HepG2 (cell line): Measurements from ENCODE around the gene RBM47. TPM values are rescaled to one million over a fixed set of nuclear protein-coding genes. Genes with fewer than 3 reads are reported as not detected.

ENCODE experiments used
- ATAC-seq: fragments of 200-7000 bp; cut with Tn5 transposase; 3 replicates; pipeline ENCODE4 v1.9.1; 2020; ENCODE audit warnings: mild to moderate bottlenecking, moderate library complexity
- BruUV-seq: library from RNA; stranded (reverse); fragments of 400-500 nt; replicated peaks from 2 replicates; lab custom pipeline; 2021; lab: Mats Ljungman, UMichigan
- CTCF ChIA-PET: fragments of 300-600 bp; formaldehyde crosslinking; extraction: SDS; loops from one replicate; lab custom pipeline; 2021; ENCODE audit warnings: low total read pairs, inconsistent platforms, low intra/inter-chr PET ratio; lab: Yijun Ruan, JAX
- POLR2A ChIA-PET: fragments of 350-600 bp; sonication (Branson Sonifier 250); formaldehyde crosslinking; loops from one replicate; lab custom pipeline; 2020; ENCODE audit warnings: antibody characterized with exemption, inconsistent platforms; lab: Yijun Ruan, JAX
- DNase-seq: peaks from one replicate; pipeline ENCODE4 v3.0.0-alpha.2; 2015; ENCODE audit warnings: low spot score
- FAIRE-seq: peaks from 3 replicates; lab custom pipeline; 2011; peaks lifted over from hg19 to GRCh38; lab: Jason Lieb, UNC
- H2AFZ ChIP-seq: one replicate; pipeline ENCODE4 v1.6.1; 2011; ENCODE audit warnings: low read length, inconsistent platforms
- H3K27ac ChIP-seq: fragments of 300-600 bp; 3 replicates; pipeline ENCODE4 v1.8.0; 2011; ENCODE audit warnings: mixed run types, mild to moderate bottlenecking, mixed read lengths, low read length, inconsistent platforms; ENCODE audit not compliant: insufficient read depth; ENCODE audit errors: extremely low read length
- H3K27me3 ChIP-seq, 2 experiments: fragments of 200-600 bp in 1 of 2; 2 replicates in 1 of 2; 3 replicates in 1 of 2; pipeline versions ENCODE4 v1.6.0 to v1.8.0; 2011; ENCODE audit warnings: low read length in 2 of 2, mild to moderate bottlenecking in 2 of 2, moderate library complexity in 2 of 2, inconsistent platforms in 1 of 2; ENCODE audit not compliant: insufficient read depth in 2 of 2, control insufficient read depth in 1 of 2
- H3K36me3 ChIP-seq, 2 experiments: fragments of 200-600 bp in 1 of 2; replicated peaks in 1 of 2; 2 replicates in 1 of 2; 3 replicates in 1 of 2; pipeline versions ENCODE4 v1.5.1 to v1.8.0; 2011; ENCODE audit warnings: low read length in 2 of 2, inconsistent platforms in 1 of 2; ENCODE audit not compliant: insufficient read depth in 2 of 2, control insufficient read depth in 1 of 2
- H3K4me1 ChIP-seq: 2 replicates; pipeline ENCODE4 v1.5.1; 2012; ENCODE audit warnings: low read length, inconsistent platforms; ENCODE audit not compliant: insufficient read depth
- H3K4me2 ChIP-seq: 2 replicates; pipeline ENCODE4 v1.6.0; 2011; ENCODE audit warnings: low read depth, low read length, inconsistent platforms
- H3K4me3 ChIP-seq, 3 experiments: fragments of 200-600 bp in 1 of 3; sonication (generic), shearing (Covaris generic) in 1 of 3; replicated peaks in 1 of 3; 2 replicates each; pipeline ENCODE4 v1.5.1; 2011 to 2016; ENCODE audit warnings: low read length in 3 of 3, inconsistent platforms in 2 of 3, low read depth in 2 of 3, mild to moderate bottlenecking in 2 of 3, control low read depth in 1 of 3, mixed read lengths in 1 of 3; ENCODE audit not compliant: insufficient read depth in 1 of 3
- H3K79me2 ChIP-seq: one replicate; pipeline ENCODE4 v1.6.1; 2011; ENCODE audit warnings: low read length, inconsistent platforms; ENCODE audit not compliant: insufficient read depth
- H3K9ac ChIP-seq: 2 replicates; pipeline ENCODE4 v1.6.0; 2011; ENCODE audit warnings: mild to moderate bottlenecking, low read depth, low read length, inconsistent platforms; ENCODE audit not compliant: insufficient read depth
- H3K9me3 ChIP-seq: 2 replicates; pipeline ENCODE4 v1.5.1; 2012; ENCODE audit warnings: mild to moderate bottlenecking, low read length
- H4K20me1 ChIP-seq: 2 replicates; pipeline ENCODE4 v1.6.0; 2011; ENCODE audit warnings: inconsistent platforms, mild to moderate bottlenecking, low read length, moderate library complexity; ENCODE audit not compliant: insufficient read depth
- CBX2 ChIP-seq, 2 experiments: fragments of 200-600 bp in 1 of 2; sonication (generic); formaldehyde crosslinking in 1 of 2; IDR thresholded peaks; 2 replicates each; pipeline versions ENCODE4 v1.7.0 to v1.8.1; 2018 to 2022; ENCODE audit warnings: low read depth in 2 of 2, low read length in 1 of 2, mild to moderate bottlenecking in 1 of 2, missing genetic modification reagents in 1 of 2
- EP300 ChIP-seq, 3 experiments: sonication (generic) in 1 of 3; formaldehyde crosslinking in 1 of 3; IDR thresholded peaks; 2 replicates each; pipeline versions ENCODE4 v1.5.1 to v1.6.1; 2011 to 2020; ENCODE audit warnings: low read depth in 2 of 3, low read length in 2 of 3, borderline replicate concordance in 1 of 3, improper control_type of control experiment in 1 of 3, mild to moderate bottlenecking in 1 of 3, missing genetic modification reagents in 1 of 3, moderate library complexity in 1 of 3
- ETV5 ChIP-seq: IDR thresholded peaks from 2 replicates; pipeline ENCODE4 v1.6.1; 2018; ENCODE audit warnings: missing biosample characterization, missing genetic modification reagents, inconsistent platforms, borderline replicate concordance
- GPN1 ChIP-seq: sonication (generic); formaldehyde crosslinking; IDR thresholded peaks from 2 replicates; pipeline ENCODE4 v1.5.1; 2020; ENCODE audit warnings: missing genetic modification reagents, borderline replicate concordance
- MIER2 ChIP-seq: IDR thresholded peaks from 2 replicates; pipeline ENCODE4 v1.6.1; 2016; ENCODE audit warnings: missing biosample characterization, missing genetic modification reagents
- MZF1 ChIP-seq: sonication (generic); formaldehyde crosslinking; IDR thresholded peaks from 2 replicates; pipeline ENCODE4 v1.8.1; 2023; ENCODE audit warnings: mild to moderate bottlenecking, missing genetic modification reagents, borderline replicate concordance
- PCBP2 ChIP-seq: fragments of 200-400 bp; formaldehyde crosslinking; optimal IDR thresholded peaks from 2 replicates; pipeline ENCODE3; 2018; ENCODE audit warnings: low read length, low read depth; ENCODE audit not compliant: poor library complexity, severe bottlenecking
- POLR2AphosphoS2 ChIP-seq: IDR thresholded peaks from 2 replicates; pipeline ENCODE4 v1.6.1; 2011; ENCODE audit warnings: low read depth, low read length, improper control_type of control experiment
- SP2 ChIP-seq: sonication (generic); formaldehyde crosslinking; IDR thresholded peaks from 2 replicates; pipeline ENCODE4 v1.5.1; 2020; ENCODE audit warnings: mild to moderate bottlenecking, missing genetic modification reagents
- ZBTB8A ChIP-seq: sonication (generic); formaldehyde crosslinking; IDR thresholded peaks from 2 replicates; pipeline ENCODE4 v1.4.0; 2020; ENCODE audit warnings: mild to moderate bottlenecking, low read depth, missing genetic modification reagents, borderline replicate concordance
- ZNF224 ChIP-seq: sonication (generic); formaldehyde crosslinking; IDR thresholded peaks from 2 replicates; pipeline ENCODE4 v1.5.0; 2020; ENCODE audit warnings: mild to moderate bottlenecking, missing genetic modification reagents
- ZNF513 ChIP-seq: sonication (generic); formaldehyde crosslinking; conservative IDR thresholded peaks from 2 replicates; pipeline ENCODE4 v1.5.0; 2020; ENCODE audit warnings: missing genetic modification reagents
- ZNF570 ChIP-seq: sonication (generic); formaldehyde crosslinking; IDR thresholded peaks from 2 replicates; pipeline ENCODE4 v1.4.0; 2020; ENCODE audit warnings: mild to moderate bottlenecking, missing genetic modification reagents, borderline replicate concordance
- ZNF660 ChIP-seq: sonication (generic); formaldehyde crosslinking; IDR thresholded peaks from 2 replicates; pipeline ENCODE4 v1.5.1; 2020; ENCODE audit warnings: mild to moderate bottlenecking, low read depth, missing genetic modification reagents, borderline replicate concordance
- ZNF737 ChIP-seq: sonication (generic); formaldehyde crosslinking; IDR thresholded peaks from 2 replicates; pipeline ENCODE4 v1.5.0; 2020; ENCODE audit warnings: missing genetic modification reagents, mild to moderate bottlenecking, borderline replicate concordance
- WGBS: methylation state at CpG from one replicate; pipeline ENCODE4 v1.1.6; 2017; ENCODE audit warnings: low lambda C conversion rate; 5-methylcytosine and 5-hydroxymethylcytosine counted together
- in situ Hi-C: cut with HindIII; loops from 2 replicates; pipeline ENCODE4 v1.10.0; 2017; ENCODE audit warnings: low pct_unique_long_range_greater_than_20kb; ENCODE audit not compliant: extremely low pct_ligation_motif_present
- intact Hi-C: fragments of 100-400 bp; cut with micrococcal nuclease; formaldehyde crosslinking; loops from one replicate; pipeline ENCODE4 v1.10.0; 2022; ENCODE audit not compliant: unreplicated experiment
- polyA plus RNA-seq, 8 experiments: library from polyadenylated mRNA; depleted of rRNA in 3 of 8; stranded (reverse) in 7 of 8; unstranded in 1 of 8; fragments of >200 nt; fragmentation: Illumina TruSeq in 4 of 8; extraction: Trizol in 4 of 8; gene quantifications; 2 replicates each; pipeline versions ENCODE4 v1.2.1 to v1.2.3, GENCODE V29; 2011 to 2016; ENCODE audit warnings: low read depth in 4 of 8, missing spikeins in 1 of 8, mixed read lengths in 1 of 8; ENCODE audit not compliant: insufficient read depth in 1 of 8
- total RNA-seq, 5 experiments: library from RNA; depleted of rRNA; stranded (reverse); fragments of >200 nt; fragmentation: Illumina TruSeq; extraction: Trizol; gene quantifications; 2 replicates each; pipeline ENCODE4 v1.2.3, GENCODE V29; 2016; ENCODE audit warnings: low read depth in 1 of 5
- TF ChIP-seq, protein P1 (sequence below): sonication (generic); formaldehyde crosslinking; IDR thresholded peaks from 2 replicates; pipeline ENCODE4 v1.8.1; 2023; ENCODE audit warnings: mild to moderate bottlenecking, moderate library complexity, missing genetic modification reagents
- TF ChIP-seq, protein P2 (sequence below): IDR thresholded peaks from 2 replicates; pipeline ENCODE4 v1.6.1; 2016; ENCODE audit warnings: mild to moderate bottlenecking
- TF ChIP-seq, protein P3 (sequence below): sonication (generic); formaldehyde crosslinking; IDR thresholded peaks from 2 replicates; pipeline ENCODE4 v1.4.0; 2020; ENCODE audit warnings: missing genetic modification reagents

The RBM47 gene
- total and polyA plus RNA-seq, 2 of the 13 experiments (the other 11 are each of a cell fraction or from before 2014, with no cell fraction given) = 1.2 to 2.5 TPM

DNA sequence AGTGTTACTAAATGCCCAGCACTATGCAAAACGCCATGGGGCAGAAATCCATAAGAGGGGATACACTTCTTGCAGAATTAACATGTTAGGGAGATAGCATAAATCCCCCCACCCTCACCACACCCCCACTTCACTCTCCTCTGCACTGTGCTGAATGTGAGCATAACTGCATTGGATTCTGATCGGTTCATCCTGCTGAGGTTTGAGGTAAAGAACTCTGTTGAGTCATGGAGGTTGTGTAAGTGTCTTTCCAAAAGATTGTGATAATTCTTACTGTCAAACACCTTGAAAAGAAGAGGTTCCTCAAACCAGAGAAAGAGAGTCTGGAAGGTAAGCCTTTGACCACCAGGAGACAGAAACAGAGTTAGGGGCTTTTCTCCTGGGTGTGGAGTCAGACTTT is 43.6 kb downstream of the RBM47 start:
- H3K9me3 ChIP-seq = no peaks in the 10 kb centered on the region
- DNase-seq (no peak), FAIRE-seq (no peak), ATAC-seq (no peak)
- intact Hi-C loops (no loop called here), in situ Hi-C loops (no loop called here)
- 47% methylated on average over 2 of the region's 2 CpGs for WGBS
- POLR2A ChIA-PET = interaction anchor here (1.2 kb wide), 1 partner anchor 9 kb away, joined by 3 read pairs; no protein-coding TSS in a partner anchor
- H3K9ac ChIP-seq = no peak overlapping the region
- no peaks in the 10 kb centered on the region for H3K79me2 ChIP-seq
- no peak overlapping the region for H3K4me3 ChIP-seq
- H3K36me3 ChIP-seq = no peaks in the 10 kb centered on the region
- H3K4me2 ChIP-seq = no peak overlapping the region
- peaks cover 0 to 9% of the 10 kb centered on the region in 2 experiments; a peak in 1 of 5 replicates for H3K27me3 ChIP-seq
- no TSS peak for BruUV-seq
- no peak overlapping the region for H3K27ac ChIP-seq
- H3K4me1 ChIP-seq = peaks cover 12% of the 10 kb centered on the region; the same call in 1 of the 2 replicates
- no peaks in the 10 kb centered on the region for H4K20me1 ChIP-seq
- no peak overlapping the region for H2AFZ ChIP-seq
- CTCF ChIA-PET = no interaction called here
- no peak for TF ChIP-seq MIER2 (CRISPR knock-in tag)
- TF ChIP-seq PCBP2 = no peak
- no peak for TF ChIP-seq ZNF737
- no peak for TF ChIP-seq ZNF513 (CRISPR knock-in tag)
- no peak for TF ChIP-seq GPN1
- TF ChIP-seq, protein P1, sequence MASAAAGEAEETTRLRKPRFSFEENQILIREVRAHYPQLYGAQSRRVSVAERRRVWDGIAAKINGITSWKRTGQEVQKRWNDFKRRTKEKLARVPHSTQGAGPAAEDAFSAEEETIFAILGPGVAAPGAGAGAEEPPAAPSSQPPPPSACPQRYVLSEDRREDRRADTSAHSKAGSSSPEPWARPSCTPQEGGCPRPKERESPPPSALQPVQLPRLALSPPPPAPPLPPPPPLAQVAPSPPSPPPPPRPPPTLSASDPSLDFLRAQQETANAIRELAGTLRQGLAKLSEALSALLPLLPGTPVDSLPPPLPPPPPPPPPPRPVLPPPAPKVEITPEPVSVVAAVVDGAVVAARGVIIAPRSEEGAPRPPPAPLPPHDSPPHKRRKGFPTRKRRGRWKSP (CRISPR knock-in tag) = no peak
- TF ChIP-seq CBX2 (IDR thresholded peaks at IDR 0.05; ENCODE audit: low read depth, low read length) = no peak
- TF ChIP-seq CBX2 (CRISPR knock-in tag; IDR thresholded peaks at IDR 0.05; ENCODE audit: low read depth) = no peak
- no peak for TF ChIP-seq ZBTB8A (CRISPR knock-in tag)
- TF ChIP-seq POLR2AphosphoS2 = no peak
- TF ChIP-seq SP2 (CRISPR knock-in tag) = no peak
- TF ChIP-seq ZNF224 (CRISPR knock-in tag) = no peak
- TF ChIP-seq ZNF660 (CRISPR knock-in tag) = no peak
- no peak for TF ChIP-seq ZNF570 (CRISPR knock-in tag)
- TF ChIP-seq, protein P2, sequence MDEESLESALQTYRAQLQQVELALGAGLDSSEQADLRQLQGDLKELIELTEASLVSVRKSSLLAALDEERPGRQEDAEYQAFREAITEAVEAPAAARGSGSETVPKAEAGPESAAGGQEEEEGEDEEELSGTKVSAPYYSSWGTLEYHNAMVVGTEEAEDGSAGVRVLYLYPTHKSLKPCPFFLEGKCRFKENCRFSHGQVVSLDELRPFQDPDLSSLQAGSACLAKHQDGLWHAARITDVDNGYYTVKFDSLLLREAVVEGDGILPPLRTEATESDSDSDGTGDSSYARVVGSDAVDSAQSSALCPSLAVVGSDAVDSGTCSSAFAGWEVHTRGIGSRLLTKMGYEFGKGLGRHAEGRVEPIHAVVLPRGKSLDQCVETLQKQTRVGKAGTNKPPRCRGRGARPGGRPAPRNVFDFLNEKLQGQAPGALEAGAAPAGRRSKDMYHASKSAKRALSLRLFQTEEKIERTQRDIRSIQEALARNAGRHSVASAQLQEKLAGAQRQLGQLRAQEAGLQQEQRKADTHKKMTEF (CRISPR knock-in tag) = no peak
- TF ChIP-seq EP300 (IDR thresholded peaks at IDR 0.05; ENCODE audit: low read depth in 2 of 2, low read length in 2 of 2) = no peak
- TF ChIP-seq EP300 (CRISPR knock-in tag; IDR thresholded peaks at IDR 0.05; ENCODE audit: borderline replicate concordance) = no peak
- TF ChIP-seq MZF1 (CRISPR knock-in tag) = no peak
- TF ChIP-seq, protein P3, sequence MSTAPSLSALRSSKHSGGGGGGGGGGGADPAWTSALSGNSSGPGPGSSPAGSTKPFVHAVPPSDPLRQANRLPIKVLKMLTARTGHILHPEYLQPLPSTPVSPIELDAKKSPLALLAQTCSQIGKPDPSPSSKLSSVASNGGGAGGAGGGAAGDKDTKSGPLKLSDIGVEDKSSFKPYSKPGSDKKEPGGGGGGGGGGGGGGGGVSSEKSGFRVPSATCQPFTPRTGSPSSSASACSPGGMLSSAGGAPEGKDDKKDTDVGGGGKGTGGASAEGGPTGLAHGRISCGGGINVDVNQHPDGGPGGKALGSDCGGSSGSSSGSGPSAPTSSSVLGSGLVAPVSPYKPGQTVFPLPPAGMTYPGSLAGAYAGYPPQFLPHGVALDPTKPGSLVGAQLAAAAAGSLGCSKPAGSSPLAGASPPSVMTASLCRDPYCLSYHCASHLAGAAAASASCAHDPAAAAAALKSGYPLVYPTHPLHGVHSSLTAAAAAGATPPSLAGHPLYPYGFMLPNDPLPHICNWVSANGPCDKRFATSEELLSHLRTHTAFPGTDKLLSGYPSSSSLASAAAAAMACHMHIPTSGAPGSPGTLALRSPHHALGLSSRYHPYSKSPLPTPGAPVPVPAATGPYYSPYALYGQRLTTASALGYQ (CRISPR knock-in tag) = no peak
- TF ChIP-seq ETV5 = no peak
